GM23338 (cell line): ENCODE data around the gene KIF3C. TPM values are rescaled to one million over a fixed set of nuclear protein-coding genes. Genes with fewer than 3 reads are reported as not detected.

Experiments used
- ATAC-seq: fragments of 200-7000 bp; cut with Tn5 transposase; 3 replicates; pipeline ENCODE4 v1.9.1; 2020
- DNase-seq: peaks from one replicate; pipeline ENCODE4 v3.0.0-alpha.2; 2015; ENCODE audit warnings: low spot score
- H2AFZ ChIP-seq: fragments of 200-600 bp; sonication (generic); 2 replicates; pipeline ENCODE4 v1.8.0; 2016; ENCODE audit warnings: antibody characterized with exemption, mild to moderate bottlenecking, moderate library complexity
- H3F3A ChIP-seq: fragments of 200-600 bp; sonication (generic); replicated peaks from 2 replicates; pipeline ENCODE4 v1.8.0; 2017; ENCODE audit warnings: antibody characterized with exemption, mixed run types, low read depth
- H3K27ac ChIP-seq: fragments of 200-600 bp; sonication (generic); 2 replicates; pipeline ENCODE4 v1.6.1; 2016; ENCODE audit warnings: low read depth
- H3K27me3 ChIP-seq: fragments of 200-600 bp; sonication (generic); 2 replicates; pipeline ENCODE4 v1.8.0; 2016; ENCODE audit warnings: mild to moderate bottlenecking, mixed run types, moderate library complexity; ENCODE audit not compliant: insufficient read depth
- H3K36me3 ChIP-seq: fragments of 200-600 bp; sonication (generic); 2 replicates; pipeline ENCODE4 v1.8.0; 2016; ENCODE audit warnings: mild to moderate bottlenecking; ENCODE audit not compliant: insufficient read depth
- H3K4me1 ChIP-seq: fragments of 200-600 bp; sonication (generic); 2 replicates; pipeline ENCODE4 v1.8.0; 2016; ENCODE audit warnings: mild to moderate bottlenecking, moderate library complexity; ENCODE audit not compliant: insufficient read depth
- H3K4me2 ChIP-seq: fragments of 200-600 bp; sonication (generic); 2 replicates; pipeline ENCODE4 v1.7.1; 2017; ENCODE audit warnings: mixed run types
- H3K4me3 ChIP-seq: fragments of 200-600 bp; sonication (generic); 2 replicates; pipeline ENCODE4 v1.6.1; 2016; ENCODE audit warnings: mixed run types
- H3K79me2 ChIP-seq: fragments of 200-600 bp; sonication (generic); replicated peaks from 2 replicates; pipeline ENCODE4 v1.8.0; 2017; ENCODE audit warnings: mild to moderate bottlenecking; ENCODE audit not compliant: insufficient read depth
- H3K9me2 ChIP-seq: fragments of 200-600 bp; sonication (generic); 2 replicates; pipeline ENCODE4 v1.8.0; 2017; ENCODE audit not compliant: insufficient read depth
- H4K20me1 ChIP-seq: fragments of 200-600 bp; sonication (generic); replicated peaks from 2 replicates; pipeline ENCODE4 v1.8.0; 2017; ENCODE audit warnings: mild to moderate bottlenecking; ENCODE audit not compliant: insufficient read depth
- H3K27ac Mint-ChIP-seq: 2 replicates; pipeline ENCODE4 v1.8.0; 2020; ENCODE audit warnings: inconsistent platforms, mild to moderate bottlenecking, moderate library complexity, mixed read lengths
- H3K27me3 Mint-ChIP-seq: 3 replicates; pipeline ENCODE4 v1.8.0; 2022; ENCODE audit warnings: low read depth, mild to moderate bottlenecking, moderate library complexity, mixed read lengths, inconsistent platforms; ENCODE audit not compliant: insufficient read depth, poor library complexity
- H3K36me3 Mint-ChIP-seq: 3 replicates; pipeline ENCODE4 v1.8.0; 2021; ENCODE audit warnings: low read depth, mild to moderate bottlenecking, inconsistent platforms, moderate library complexity, mixed read lengths
- H3K4me1 Mint-ChIP-seq: 3 replicates; pipeline ENCODE4 v1.8.0; 2020; ENCODE audit warnings: mild to moderate bottlenecking, inconsistent platforms, mixed read lengths
- H3K4me3 Mint-ChIP-seq: 3 replicates; pipeline ENCODE4 v1.8.0; 2021; ENCODE audit warnings: moderate library complexity, mild to moderate bottlenecking, inconsistent platforms, mixed read lengths
- H3K9me3 Mint-ChIP-seq: 3 replicates; pipeline ENCODE4 v1.8.0; 2020; ENCODE audit warnings: moderate library complexity, mild to moderate bottlenecking, inconsistent platforms, mixed read lengths
- CREB1 ChIP-seq: fragments of 250-450 bp; sonication (Bioruptor Pico); IDR thresholded peaks from 2 replicates; pipeline ENCODE4 v1.5.0; 2020; ENCODE audit warnings: low read depth, mild to moderate bottlenecking, moderate library complexity
- EZH2 ChIP-seq: fragments of 200-600 bp; sonication (generic); IDR thresholded peaks from one replicate; pipeline ENCODE4 v1.8.0; 2017; ENCODE audit warnings: antibody characterized with exemption, mild to moderate bottlenecking, low read depth; ENCODE audit not compliant: unreplicated experiment
- NANOG ChIP-seq: IDR thresholded peaks from 2 replicates; pipeline ENCODE4 v1.6.1; 2016; ENCODE audit warnings: antibody characterized with exemption, borderline replicate concordance
- POLR2AphosphoS5 ChIP-seq: IDR thresholded peaks from 2 replicates; pipeline ENCODE4 v1.6.1; 2016; ENCODE audit warnings: antibody characterized with exemption, low read depth
- ZNF114 ChIP-seq: fragments of 250-450 bp; sonication (Bioruptor Pico); IDR thresholded peaks from 2 replicates; pipeline ENCODE4 v1.5.0; 2020; ENCODE audit warnings: mild to moderate bottlenecking, moderate library complexity
- polyA plus RNA-seq: library from polyadenylated mRNA; unstranded; fragments of >200 nt; fragmentation: Nextera tagmentation; extraction: Ambion mirVana; gene quantifications from 2 replicates; pipeline ENCODE4 v1.2.1, GENCODE V29; 2016
- total RNA-seq: library from RNA; depleted of rRNA; stranded (reverse); fragments of >200 nt; shearing (Covaris generic); gene quantifications from 2 replicates; pipeline ENCODE4 v1.2.3, GENCODE V29; 2014
- TF ChIP-seq, protein P1 (sequence below): IDR thresholded peaks from one replicate; pipeline ENCODE4 v1.6.1; 2018; ENCODE audit warnings: antibody characterized with exemption; ENCODE audit not compliant: unreplicated experiment
- TF ChIP-seq, protein P2 (sequence below), 2 experiments: fragments of 200-600 bp in 1 of 2; sonication (generic) in 1 of 2; conservative IDR thresholded peaks; 2 replicates each; pipeline versions ENCODE4 v1.5.1 to v1.6.1; 2016 to 2017; ENCODE audit warnings: antibody characterized with exemption in 2 of 2, low read depth in 2 of 2, mild to moderate bottlenecking in 2 of 2, moderate library complexity in 1 of 2
- TF ChIP-seq, protein P3 (sequence below): fragments of 250-450 bp; sonication (Bioruptor Pico); IDR thresholded peaks from 2 replicates; pipeline ENCODE4 v1.5.0; 2020; ENCODE audit warnings: mild to moderate bottlenecking, moderate library complexity

KIF3C gene
- total and polyA plus RNA-seq, 2 experiments from 2014 or later: 14.9 to 40.0 TPM

DNA sequence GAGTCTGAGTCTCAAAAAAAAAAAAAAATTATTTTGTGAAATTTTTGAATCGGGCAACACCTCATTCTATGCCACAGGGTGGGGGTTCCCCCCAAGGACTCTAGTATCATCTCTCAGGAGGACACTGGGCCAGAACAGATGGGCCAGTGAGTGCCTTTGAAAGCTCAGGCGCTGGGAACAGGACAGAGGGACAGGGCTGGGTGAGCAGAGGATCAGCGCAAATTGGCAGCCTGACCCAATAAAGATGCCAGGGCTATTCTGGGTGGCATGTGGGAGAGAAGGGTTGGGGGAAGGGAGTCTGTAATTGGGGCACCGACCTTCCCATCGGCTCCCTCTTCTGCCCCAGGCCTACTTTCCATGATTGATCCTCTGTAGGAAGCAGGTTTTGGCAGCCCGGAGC lies 44.0 kb downstream of the KIF3C start:
- no peak overlapping the region for H3K4me2 ChIP-seq
- H3K36me3 ChIP-seq: 0 out of 2 replicates have a peak, but pooled peaks cover 7% of the 10 kb centered on the region
- H4K20me1 ChIP-seq: peaks cover 4% of the 10 kb centered on the region; the same call in 1 of the 2 replicates
- H3K27me3 ChIP-seq: no peaks in the 10 kb centered on the region
- H3K36me3 Mint-ChIP-seq: peaks cover 30% of the 10 kb centered on the region
- TF ChIP-seq POLR2AphosphoS5 (no peak), CREB1 (CRISPR knock-in tag) (no peak), EZH2 (no peak), ZNF114 (CRISPR knock-in tag) (no peak), NANOG (no peak)
- TF ChIP-seq, protein P1, sequence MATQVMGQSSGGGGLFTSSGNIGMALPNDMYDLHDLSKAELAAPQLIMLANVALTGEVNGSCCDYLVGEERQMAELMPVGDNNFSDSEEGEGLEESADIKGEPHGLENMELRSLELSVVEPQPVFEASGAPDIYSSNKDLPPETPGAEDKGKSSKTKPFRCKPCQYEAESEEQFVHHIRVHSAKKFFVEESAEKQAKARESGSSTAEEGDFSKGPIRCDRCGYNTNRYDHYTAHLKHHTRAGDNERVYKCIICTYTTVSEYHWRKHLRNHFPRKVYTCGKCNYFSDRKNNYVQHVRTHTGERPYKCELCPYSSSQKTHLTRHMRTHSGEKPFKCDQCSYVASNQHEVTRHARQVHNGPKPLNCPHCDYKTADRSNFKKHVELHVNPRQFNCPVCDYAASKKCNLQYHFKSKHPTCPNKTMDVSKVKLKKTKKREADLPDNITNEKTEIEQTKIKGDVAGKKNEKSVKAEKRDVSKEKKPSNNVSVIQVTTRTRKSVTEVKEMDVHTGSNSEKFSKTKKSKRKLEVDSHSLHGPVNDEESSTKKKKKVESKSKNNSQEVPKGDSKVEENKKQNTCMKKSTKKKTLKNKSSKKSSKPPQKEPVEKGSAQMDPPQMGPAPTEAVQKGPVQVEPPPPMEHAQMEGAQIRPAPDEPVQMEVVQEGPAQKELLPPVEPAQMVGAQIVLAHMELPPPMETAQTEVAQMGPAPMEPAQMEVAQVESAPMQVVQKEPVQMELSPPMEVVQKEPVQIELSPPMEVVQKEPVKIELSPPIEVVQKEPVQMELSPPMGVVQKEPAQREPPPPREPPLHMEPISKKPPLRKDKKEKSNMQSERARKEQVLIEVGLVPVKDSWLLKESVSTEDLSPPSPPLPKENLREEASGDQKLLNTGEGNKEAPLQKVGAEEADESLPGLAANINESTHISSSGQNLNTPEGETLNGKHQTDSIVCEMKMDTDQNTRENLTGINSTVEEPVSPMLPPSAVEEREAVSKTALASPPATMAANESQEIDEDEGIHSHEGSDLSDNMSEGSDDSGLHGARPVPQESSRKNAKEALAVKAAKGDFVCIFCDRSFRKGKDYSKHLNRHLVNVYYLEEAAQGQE: no peak
- TF ChIP-seq, protein P2, sequence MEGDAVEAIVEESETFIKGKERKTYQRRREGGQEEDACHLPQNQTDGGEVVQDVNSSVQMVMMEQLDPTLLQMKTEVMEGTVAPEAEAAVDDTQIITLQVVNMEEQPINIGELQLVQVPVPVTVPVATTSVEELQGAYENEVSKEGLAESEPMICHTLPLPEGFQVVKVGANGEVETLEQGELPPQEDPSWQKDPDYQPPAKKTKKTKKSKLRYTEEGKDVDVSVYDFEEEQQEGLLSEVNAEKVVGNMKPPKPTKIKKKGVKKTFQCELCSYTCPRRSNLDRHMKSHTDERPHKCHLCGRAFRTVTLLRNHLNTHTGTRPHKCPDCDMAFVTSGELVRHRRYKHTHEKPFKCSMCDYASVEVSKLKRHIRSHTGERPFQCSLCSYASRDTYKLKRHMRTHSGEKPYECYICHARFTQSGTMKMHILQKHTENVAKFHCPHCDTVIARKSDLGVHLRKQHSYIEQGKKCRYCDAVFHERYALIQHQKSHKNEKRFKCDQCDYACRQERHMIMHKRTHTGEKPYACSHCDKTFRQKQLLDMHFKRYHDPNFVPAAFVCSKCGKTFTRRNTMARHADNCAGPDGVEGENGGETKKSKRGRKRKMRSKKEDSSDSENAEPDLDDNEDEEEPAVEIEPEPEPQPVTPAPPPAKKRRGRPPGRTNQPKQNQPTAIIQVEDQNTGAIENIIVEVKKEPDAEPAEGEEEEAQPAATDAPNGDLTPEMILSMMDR (conservative IDR thresholded peaks at IDR 0.05; ENCODE audit: low read depth in 2 of 2): no peak
- TF ChIP-seq, protein P3, sequence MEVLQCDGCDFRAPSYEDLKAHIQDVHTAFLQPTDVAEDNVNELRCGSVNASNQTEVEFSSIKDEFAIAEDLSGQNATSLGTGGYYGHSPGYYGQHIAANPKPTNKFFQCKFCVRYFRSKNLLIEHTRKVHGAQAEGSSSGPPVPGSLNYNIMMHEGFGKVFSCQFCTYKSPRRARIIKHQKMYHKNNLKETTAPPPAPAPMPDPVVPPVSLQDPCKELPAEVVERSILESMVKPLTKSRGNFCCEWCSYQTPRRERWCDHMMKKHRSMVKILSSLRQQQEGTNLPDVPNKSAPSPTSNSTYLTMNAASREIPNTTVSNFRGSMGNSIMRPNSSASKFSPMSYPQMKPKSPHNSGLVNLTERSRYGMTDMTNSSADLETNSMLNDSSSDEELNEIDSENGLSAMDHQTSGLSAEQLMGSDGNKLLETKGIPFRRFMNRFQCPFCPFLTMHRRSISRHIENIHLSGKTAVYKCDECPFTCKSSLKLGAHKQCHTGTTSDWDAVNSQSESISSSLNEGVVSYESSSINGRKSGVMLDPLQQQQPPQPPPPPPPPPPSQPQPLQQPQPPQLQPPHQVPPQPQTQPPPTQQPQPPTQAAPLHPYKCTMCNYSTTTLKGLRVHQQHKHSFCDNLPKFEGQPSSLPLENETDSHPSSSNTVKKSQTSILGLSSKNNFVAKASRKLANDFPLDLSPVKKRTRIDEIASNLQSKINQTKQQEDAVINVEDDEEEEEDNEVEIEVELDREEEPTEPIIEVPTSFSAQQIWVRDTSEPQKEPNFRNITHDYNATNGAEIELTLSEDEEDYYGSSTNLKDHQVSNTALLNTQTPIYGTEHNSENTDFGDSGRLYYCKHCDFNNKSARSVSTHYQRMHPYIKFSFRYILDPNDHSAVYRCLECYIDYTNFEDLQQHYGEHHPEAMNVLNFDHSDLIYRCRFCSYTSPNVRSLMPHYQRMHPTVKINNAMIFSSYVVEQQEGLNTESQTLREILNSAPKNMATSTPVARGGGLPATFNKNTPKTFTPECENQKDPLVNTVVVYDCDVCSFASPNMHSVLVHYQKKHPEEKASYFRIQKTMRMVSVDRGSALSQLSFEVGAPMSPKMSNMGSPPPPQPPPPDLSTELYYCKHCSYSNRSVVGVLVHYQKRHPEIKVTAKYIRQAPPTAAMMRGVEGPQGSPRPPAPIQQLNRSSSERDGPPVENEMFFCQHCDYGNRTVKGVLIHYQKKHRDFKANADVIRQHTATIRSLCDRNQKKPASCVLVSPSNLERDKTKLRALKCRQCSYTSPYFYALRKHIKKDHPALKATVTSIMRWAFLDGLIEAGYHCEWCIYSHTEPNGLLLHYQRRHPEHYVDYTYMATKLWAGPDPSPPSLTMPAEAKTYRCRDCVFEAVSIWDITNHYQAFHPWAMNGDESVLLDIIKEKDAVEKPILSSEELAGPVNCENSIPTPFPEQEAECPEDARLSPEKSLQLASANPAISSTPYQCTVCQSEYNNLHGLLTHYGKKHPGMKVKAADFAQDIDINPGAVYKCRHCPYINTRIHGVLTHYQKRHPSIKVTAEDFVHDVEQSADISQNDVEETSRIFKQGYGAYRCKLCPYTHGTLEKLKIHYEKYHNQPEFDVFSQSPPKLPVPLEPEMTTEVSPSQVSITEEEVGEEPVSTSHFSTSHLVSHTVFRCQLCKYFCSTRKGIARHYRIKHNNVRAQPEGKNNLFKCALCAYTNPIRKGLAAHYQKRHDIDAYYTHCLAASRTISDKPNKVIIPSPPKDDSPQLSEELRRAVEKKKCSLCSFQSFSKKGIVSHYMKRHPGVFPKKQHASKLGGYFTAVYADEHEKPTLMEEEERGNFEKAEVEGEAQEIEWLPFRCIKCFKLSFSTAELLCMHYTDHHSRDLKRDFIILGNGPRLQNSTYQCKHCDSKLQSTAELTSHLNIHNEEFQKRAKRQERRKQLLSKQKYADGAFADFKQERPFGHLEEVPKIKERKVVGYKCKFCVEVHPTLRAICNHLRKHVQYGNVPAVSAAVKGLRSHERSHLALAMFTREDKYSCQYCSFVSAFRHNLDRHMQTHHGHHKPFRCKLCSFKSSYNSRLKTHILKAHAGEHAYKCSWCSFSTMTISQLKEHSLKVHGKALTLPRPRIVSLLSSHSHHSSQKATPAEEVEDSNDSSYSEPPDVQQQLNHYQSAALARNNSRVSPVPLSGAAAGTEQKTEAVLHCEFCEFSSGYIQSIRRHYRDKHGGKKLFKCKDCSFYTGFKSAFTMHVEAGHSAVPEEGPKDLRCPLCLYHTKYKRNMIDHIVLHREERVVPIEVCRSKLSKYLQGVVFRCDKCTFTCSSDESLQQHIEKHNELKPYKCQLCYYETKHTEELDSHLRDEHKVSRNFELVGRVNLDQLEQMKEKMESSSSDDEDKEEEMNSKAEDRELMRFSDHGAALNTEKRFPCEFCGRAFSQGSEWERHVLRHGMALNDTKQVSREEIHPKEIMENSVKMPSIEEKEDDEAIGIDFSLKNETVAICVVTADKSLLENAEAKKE (CRISPR knock-in tag): no peak
- no peak overlapping the region for H3K27ac Mint-ChIP-seq
- no peak for DNase-seq
- peaks cover 2% of the 10 kb centered on the region for H3K27me3 Mint-ChIP-seq
- ATAC-seq: no peak
- no peaks in the 10 kb centered on the region for H3K4me1 Mint-ChIP-seq
- no peaks in the 10 kb centered on the region for H3K79me2 ChIP-seq
- H3F3A ChIP-seq: no peaks in the 10 kb centered on the region
- H3K9me2 ChIP-seq: no peaks in the 10 kb centered on the region
- no peaks in the 10 kb centered on the region for H3K4me1 ChIP-seq
- no peak overlapping the region for H3K27ac ChIP-seq
- no peak overlapping the region for H3K4me3 Mint-ChIP-seq
- H3K9me3 Mint-ChIP-seq: no peaks in the 10 kb centered on the region; the same call in 2 of the 3 replicates
- no peak overlapping the region for H2AFZ ChIP-seq
- no peak overlapping the region for H3K4me3 ChIP-seq
